GM19452 (cell line): ENCODE data around the gene PEX14.

Experiments used
- ATAC-seq: cut with Tn5 transposase; IDR thresholded peaks from one replicate; pipeline ENCODE4 v1.9.1; 2021; ENCODE audit not compliant: unreplicated experiment

PEX14 gene

GRCh38 chr1:10659646-10660540 lies 185.1 kb downstream of the PEX14 start:
- ATAC-seq, result no peak

GRCh38 chr1:10661453-10661852 lies 186.7 kb downstream of the PEX14 start:
- ATAC-seq, result no peak

- no peak for ATAC-seq
Observed at GRCh38 chr1:10662090-10662688, 187.4 kb downstream of the PEX14 start.

- ATAC-seq, result no peak
Observed at GRCh38 chr1:10662824-10663677, 188.3 kb downstream of the PEX14 start.

GRCh38 chr1:10663678-10664035 lies 188.9 kb downstream of the PEX14 start:
- no peak for ATAC-seq

GRCh38 chr1:10664251-10664650 lies 189.5 kb downstream of the PEX14 start:
- ATAC-seq, result no peak

GRCh38 chr1:10665226-10665625 lies 190.5 kb downstream of the PEX14 start:
- ATAC-seq, result no peak

- no peak for ATAC-seq
Observed at GRCh38 chr1:10665930-10666850, 191.4 kb downstream of the PEX14 start.

GRCh38 chr1:10667861-10668761 lies 193.4 kb downstream of the PEX14 start:
- ATAC-seq, result no peak

- ATAC-seq, result no peak
Observed at GRCh38 chr1:10669570-10669969, 194.8 kb downstream of the PEX14 start.

- no peak for ATAC-seq
Observed at GRCh38 chr1:10670190-10670589, 195.4 kb downstream of the PEX14 start.

GRCh38 chr1:10671090-10671489 lies 196.3 kb downstream of the PEX14 start:
- ATAC-seq, result no peak

- ATAC-seq, result no peak
Observed at GRCh38 chr1:10671622-10672342, 197.0 kb downstream of the PEX14 start.

- ATAC-seq, result no peak
Observed at GRCh38 chr1:10672343-10673050, 197.7 kb downstream of the PEX14 start.

GRCh38 chr1:10673109-10673711 lies 198.5 kb downstream of the PEX14 start:
- ATAC-seq, result no peak

- ATAC-seq, result no peak
Observed at GRCh38 chr1:10674222-10674621, 199.5 kb downstream of the PEX14 start.

GRCh38 chr1:10674700-10675609 lies 200.2 kb downstream of the PEX14 start:
- no peak for ATAC-seq
